Measurements from ENCODE around the gene IKBKE. TPM values are rescaled to one million over a fixed set of nuclear protein-coding genes. Genes with fewer than 3 reads are reported as not detected.
A peak's percentile ranks its signal among the peaks of the same experiment; 100 is the strongest.

IKBKE gene
- total and polyA plus RNA-seq, 2 donors from 2014 or later, result 3.4 to 14.5 TPM

DNA sequence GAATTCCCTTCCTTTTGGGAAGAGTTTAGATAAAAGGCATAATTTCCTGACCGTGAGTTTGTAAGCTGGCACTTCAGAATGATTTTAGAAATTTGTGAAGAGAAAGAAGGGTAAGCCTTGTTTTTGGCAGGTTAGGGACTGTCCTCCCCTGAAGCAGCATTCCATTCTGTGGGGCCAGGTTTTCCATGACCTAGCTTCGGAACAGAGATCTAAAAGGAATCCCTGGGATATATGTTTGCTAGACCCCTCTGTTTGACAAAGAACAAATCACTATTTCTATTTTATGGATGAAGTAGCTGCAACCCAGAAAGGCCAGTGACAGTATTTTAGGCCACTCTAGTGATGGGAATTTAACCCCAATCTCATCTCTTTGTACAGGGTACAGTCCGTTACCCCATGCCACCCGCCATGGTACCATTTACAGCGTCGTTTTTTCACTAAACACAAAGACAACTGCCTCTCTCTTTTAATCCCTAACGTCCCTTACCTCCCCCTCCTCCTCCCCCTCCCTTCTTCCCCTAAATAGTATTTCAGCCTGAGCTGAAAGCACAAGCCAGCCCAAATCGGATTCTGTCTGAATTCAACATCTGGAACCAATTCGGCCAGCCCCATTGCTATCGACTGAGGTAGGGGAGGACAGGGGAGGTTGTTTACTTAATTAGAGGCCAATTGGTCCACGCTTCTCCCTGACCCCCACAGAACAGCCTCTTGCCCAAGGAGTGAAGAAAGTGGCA is 23.4 kb upstream of the IKBKE start:
- intact Hi-C loops (cut with DNase I), result no loop called here

DNA sequence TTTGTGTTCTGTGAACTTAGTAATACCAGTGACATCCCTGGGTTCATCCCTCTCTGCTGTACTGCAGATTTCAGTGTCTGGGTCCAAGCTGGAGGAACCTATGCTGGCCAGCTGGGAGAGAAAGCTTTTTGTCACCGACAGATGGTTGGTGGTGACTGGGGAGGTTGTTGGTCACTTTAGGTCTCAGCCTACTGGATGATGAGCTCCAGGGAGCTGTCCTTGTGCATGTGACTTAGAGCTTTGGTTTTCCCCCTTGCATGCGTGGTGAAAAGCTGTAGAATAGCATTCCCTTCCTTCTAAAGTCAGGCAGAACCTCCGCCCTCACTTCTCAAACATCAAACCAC is 22.9 kb upstream of the IKBKE start:
- no peaks in the 10 kb centered on the region for H3K27me3 ChIP-seq (ENCODE audit: control insufficient read depth, insufficient read depth, low read length)
- H3K27ac ChIP-seq (ENCODE audit: low read depth in 2 of 2, low read length in 2 of 2), result no peak overlapping the region
- peaks cover 0 to 9% (median 0%) of the 10 kb centered on the region in 3 donors for H3K36me3 ChIP-seq (ENCODE audit: control insufficient read depth in 2 of 3, insufficient read depth in 3 of 3, low read length in 3 of 3)
- intact Hi-C loops (cut with DNase I), result no loop called here
- TF ChIP-seq, protein P1, sequence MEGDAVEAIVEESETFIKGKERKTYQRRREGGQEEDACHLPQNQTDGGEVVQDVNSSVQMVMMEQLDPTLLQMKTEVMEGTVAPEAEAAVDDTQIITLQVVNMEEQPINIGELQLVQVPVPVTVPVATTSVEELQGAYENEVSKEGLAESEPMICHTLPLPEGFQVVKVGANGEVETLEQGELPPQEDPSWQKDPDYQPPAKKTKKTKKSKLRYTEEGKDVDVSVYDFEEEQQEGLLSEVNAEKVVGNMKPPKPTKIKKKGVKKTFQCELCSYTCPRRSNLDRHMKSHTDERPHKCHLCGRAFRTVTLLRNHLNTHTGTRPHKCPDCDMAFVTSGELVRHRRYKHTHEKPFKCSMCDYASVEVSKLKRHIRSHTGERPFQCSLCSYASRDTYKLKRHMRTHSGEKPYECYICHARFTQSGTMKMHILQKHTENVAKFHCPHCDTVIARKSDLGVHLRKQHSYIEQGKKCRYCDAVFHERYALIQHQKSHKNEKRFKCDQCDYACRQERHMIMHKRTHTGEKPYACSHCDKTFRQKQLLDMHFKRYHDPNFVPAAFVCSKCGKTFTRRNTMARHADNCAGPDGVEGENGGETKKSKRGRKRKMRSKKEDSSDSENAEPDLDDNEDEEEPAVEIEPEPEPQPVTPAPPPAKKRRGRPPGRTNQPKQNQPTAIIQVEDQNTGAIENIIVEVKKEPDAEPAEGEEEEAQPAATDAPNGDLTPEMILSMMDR (IDR thresholded peaks at IDR 0.05; ENCODE audit: borderline replicate concordance, extremely low read depth, insufficient read depth), result no peak
- no peak overlapping the region for H3K4me3 ChIP-seq (ENCODE audit: low read length in 3 of 3)
- H3K4me1 ChIP-seq (ENCODE audit: control insufficient read depth in 2 of 3, insufficient read depth in 2 of 3, low read depth in 1 of 3, low read length in 3 of 3), result no peaks in the 10 kb centered on the region
- H3K9me3 ChIP-seq (ENCODE audit: control insufficient read depth in 2 of 3, insufficient read depth in 1 of 3, low read length in 3 of 3), result no peaks in the 10 kb centered on the region
- peak in 1 of 5 donors; percentile 11 for DNase-seq
- no peak for FAIRE-seq
- no peak overlapping the region for H3K9ac ChIP-seq (ENCODE audit: low read length in 3 of 3)

More for the DNA sequence above, 23.4 kb upstream of the IKBKE start:
- Histone ChIP-seq H3K9ac (ENCODE audit: low read length in 3 of 3) (no peak overlapping the region), H3K4me3 (ENCODE audit: low read length in 3 of 3) (no peak overlapping the region), H3K36me3 (ENCODE audit: control insufficient read depth in 2 of 3, insufficient read depth in 3 of 3, low read length in 3 of 3) (peaks cover 0 to 9% (median 0%) of the 10 kb centered on the region in 3 donors), H3K9me3 (ENCODE audit: control insufficient read depth in 2 of 3, insufficient read depth in 1 of 3, low read length in 3 of 3) (no peaks in the 10 kb centered on the region), H3K4me1 (ENCODE audit: control insufficient read depth in 2 of 3, insufficient read depth in 2 of 3, low read depth in 1 of 3, low read length in 3 of 3) (no peaks in the 10 kb centered on the region), H3K27ac (ENCODE audit: low read depth in 2 of 2, low read length in 2 of 2) (no peak overlapping the region), H3K27me3 (ENCODE audit: control insufficient read depth, insufficient read depth, low read length) (no peaks in the 10 kb centered on the region)
- no peak for FAIRE-seq
- DNase-seq, result peak in 2 of 5 donors; percentile 8 to 26
- TF ChIP-seq, protein P1 (IDR thresholded peaks at IDR 0.05; ENCODE audit: borderline replicate concordance, extremely low read depth, insufficient read depth), result no peak

DNA sequence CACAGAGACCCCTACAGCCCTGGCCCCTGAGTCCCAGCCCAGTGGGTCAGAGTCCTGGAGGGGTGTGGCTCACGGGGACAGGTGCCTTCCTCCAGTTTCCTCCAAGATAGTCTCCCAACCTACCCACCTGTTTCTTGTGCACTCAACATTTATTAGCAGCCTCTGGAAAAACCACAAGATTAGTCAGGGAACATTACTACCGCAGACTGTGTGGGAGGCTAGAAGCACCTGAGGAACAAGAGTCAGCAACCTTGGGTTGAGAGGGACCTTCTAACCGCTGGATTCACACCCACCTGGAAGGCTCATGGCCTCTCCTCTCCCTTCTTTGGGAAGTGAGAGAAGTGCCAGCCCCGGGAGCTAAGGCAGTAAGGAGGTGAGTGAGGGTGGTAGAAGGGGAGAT is 22.5 kb upstream of the IKBKE start:
- H3K27me3 ChIP-seq (ENCODE audit: control insufficient read depth, insufficient read depth, low read length), result no peaks in the 10 kb centered on the region

More for the DNA sequence above, 22.5 kb upstream of the IKBKE start:
- no peak overlapping the region for H3K27ac ChIP-seq (ENCODE audit: low read depth in 2 of 2, low read length in 2 of 2)
- no peaks in the 10 kb centered on the region for H3K9me3 ChIP-seq (ENCODE audit: control insufficient read depth in 2 of 3, insufficient read depth in 1 of 3, low read length in 3 of 3)
- FAIRE-seq, result no peak
- H3K4me3 ChIP-seq (ENCODE audit: low read length in 3 of 3), result no peak overlapping the region
- no peaks in the 10 kb centered on the region for H3K4me1 ChIP-seq (ENCODE audit: control insufficient read depth in 2 of 3, insufficient read depth in 2 of 3, low read depth in 1 of 3, low read length in 3 of 3)
- intact Hi-C loops (cut with DNase I), result no loop called here
- H3K36me3 ChIP-seq (ENCODE audit: control insufficient read depth in 2 of 3, insufficient read depth in 3 of 3, low read length in 3 of 3), result peaks cover 0 to 9% (median 0%) of the 10 kb centered on the region in 3 donors
- DNase-seq, result no peak
- TF ChIP-seq, protein P1 (IDR thresholded peaks at IDR 0.05; ENCODE audit: borderline replicate concordance, extremely low read depth, insufficient read depth), result no peak
- H3K9ac ChIP-seq (ENCODE audit: low read length in 3 of 3), result no peak overlapping the region
